Heart right ventricle (tissue), 16 donors: Measurements from ENCODE around the gene SNRNP35. TPM values are rescaled to one million over a fixed set of nuclear protein-coding genes. Genes with fewer than 3 reads are reported as not detected.

Experiments used
- ATAC-seq, 8 donors: fragments of 200-7000 bp; cut with Tn5 transposase; one replicate each; pipeline ENCODE4 v1.9.1; 2020; ENCODE audit warnings: mild to moderate bottlenecking in 8 of 8, moderate library complexity in 8 of 8, moderate number of reproducible peaks in 1 of 8
- DNase-seq, 2 donors: peaks; one replicate each; pipeline ENCODE4 v3.0.0-alpha.2; 2020
- H3K27ac ChIP-seq, 10 donors: fragments of 200-600 bp; sonication (generic) in 2 of 10; one replicate each; pipeline versions ENCODE4 v1.5.0 to v1.8.0; 2020 to 2022; ENCODE audit warnings: mild to moderate bottlenecking in 3 of 10
- H3K27me3 ChIP-seq, 7 donors: fragments of 200-600 bp; one replicate each; pipeline ENCODE4 v1.8.0; 2021 to 2022; ENCODE audit warnings: mild to moderate bottlenecking in 2 of 7
- H3K36me3 ChIP-seq, 9 donors: fragments of 200-600 bp; sonication (generic) in 1 of 9; one replicate each; pipeline versions ENCODE4 v1.5.0 to v1.8.0; 2020 to 2022; ENCODE audit warnings: mild to moderate bottlenecking in 2 of 9
- H3K4me1 ChIP-seq, 9 donors: fragments of 200-600 bp; sonication (generic) in 1 of 9; one replicate each; pipeline versions ENCODE4 v1.5.0 to v1.8.0; 2020 to 2022; ENCODE audit warnings: mild to moderate bottlenecking in 4 of 9
- H3K4me3 ChIP-seq, 10 donors: fragments of 200-600 bp; sonication (generic) in 2 of 10; one replicate each; pipeline versions ENCODE4 v1.5.0 to v1.8.0; 2020 to 2022; ENCODE audit warnings: mild to moderate bottlenecking in 7 of 10, moderate library complexity in 2 of 10
- H3K9me3 ChIP-seq, 11 donors: fragments of 200-600 bp in 10 of 11; sonication (generic) in 2 of 11; one replicate each; pipeline versions ENCODE4 v1.5.0 to v1.8.0; 2013 to 2022; ENCODE audit warnings: mild to moderate bottlenecking in 2 of 11, control low read depth in 1 of 11, moderate library complexity in 1 of 11
- WGBS, 2 donors: extraction: QIAGEN DNeasy Blood & Tissue Kit; methylation state at CpG; one replicate each; pipeline ENCODE4 v1.1.7; 2013; ENCODE audit warnings: inconsistent platforms in 1 of 2; 5-methylcytosine and 5-hydroxymethylcytosine counted together
- intact Hi-C, 10 donors: fragments of 100-400 bp; cut with DNase I; formaldehyde crosslinking; loops; one replicate each; pipeline versions ENCODE4 v1.11.1 to v1.14.2; 2022
- polyA plus RNA-seq, 2 donors: library from polyadenylated mRNA; stranded (reverse); fragments of 200-250 nt; gene quantifications; one replicate each; pipeline ENCODE4 v1.2.3, GENCODE V29; 2013
- total RNA-seq, 10 donors: library from RNA; stranded (reverse); fragmentation: NEBNext Ultra II Directional in 3 of 10; extraction: Animal tissue kit (Norgen Biotek cat#: 25700) in 3 of 10; gene quantifications; one replicate each; pipeline versions ENCODE4 v1.2.1 to v1.2.4, GENCODE V29; 2021 to 2023
- TF ChIP-seq, protein P1 (sequence below), 9 donors: fragments of 200-600 bp; sonication (generic) in 2 of 9; IDR thresholded peaks; one replicate each; pipeline versions ENCODE4 v1.5.0 to v1.8.0; 2021 to 2022; ENCODE audit warnings: antibody characterized with exemption in 9 of 9, mild to moderate bottlenecking in 5 of 9, moderate library complexity in 1 of 9
- donor health status: Arrhythmogenic right ventricular cardiomyopathy.
- donor health status: ischemic (EF 13 %, LVEDD 7.1; RV severe dilation, severe dysfunction).
- donor health status: healthy with polysubstance abuse.
- donor health status: DM: no; HTN: yes; CAD: no.
- donor health status: DM: no; HTN: no; CAD: no.
- donor health status: ischemic (EF 25% LVEDD 6.9; RV normal size, moderate dysfunction).
- donor health status: ischemic (EF 25% LVEDD 5.7; RV mildly dilated, moderate dysfunction).
- donor health status: healthy.
- donor health status: DM: yes; HTN: yes; CAD: no.
- donor health status: Ischemic cardiomyopathy.
- donor health status: ischemic (EF 35%, LVEDD 5.7; RV mildly dilated, moderate dysfunction).
- donor health status: nonischemic (EF 11% LVEDD 7.7; RV severe dilation, severe dysfunction).
- donor health status: DM: yes; HTN: yes; CAD: no.
- donor health status: PGD.
- donor health status: ischemic (EF 29% LVEDD 5.4; RV normal size, mild dysfunction).
- donor health status: nonischemic (EF 23%, LVEDD 6.1; RV moderate dilation, normal function).

The SNRNP35 gene
- total and polyA plus RNA-seq, 12 donors, result 18.0 to 117 (median 20.5) TPM

- H3K27me3 ChIP-seq, result no peaks in the 10 kb centered on the region
- no peak overlapping the region for H3K4me3 ChIP-seq
- intact Hi-C loops, result no loop called here
- TF ChIP-seq, protein P1, sequence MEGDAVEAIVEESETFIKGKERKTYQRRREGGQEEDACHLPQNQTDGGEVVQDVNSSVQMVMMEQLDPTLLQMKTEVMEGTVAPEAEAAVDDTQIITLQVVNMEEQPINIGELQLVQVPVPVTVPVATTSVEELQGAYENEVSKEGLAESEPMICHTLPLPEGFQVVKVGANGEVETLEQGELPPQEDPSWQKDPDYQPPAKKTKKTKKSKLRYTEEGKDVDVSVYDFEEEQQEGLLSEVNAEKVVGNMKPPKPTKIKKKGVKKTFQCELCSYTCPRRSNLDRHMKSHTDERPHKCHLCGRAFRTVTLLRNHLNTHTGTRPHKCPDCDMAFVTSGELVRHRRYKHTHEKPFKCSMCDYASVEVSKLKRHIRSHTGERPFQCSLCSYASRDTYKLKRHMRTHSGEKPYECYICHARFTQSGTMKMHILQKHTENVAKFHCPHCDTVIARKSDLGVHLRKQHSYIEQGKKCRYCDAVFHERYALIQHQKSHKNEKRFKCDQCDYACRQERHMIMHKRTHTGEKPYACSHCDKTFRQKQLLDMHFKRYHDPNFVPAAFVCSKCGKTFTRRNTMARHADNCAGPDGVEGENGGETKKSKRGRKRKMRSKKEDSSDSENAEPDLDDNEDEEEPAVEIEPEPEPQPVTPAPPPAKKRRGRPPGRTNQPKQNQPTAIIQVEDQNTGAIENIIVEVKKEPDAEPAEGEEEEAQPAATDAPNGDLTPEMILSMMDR (IDR thresholded peaks at IDR 0.05), result no peak
- 68 to 91% methylated on average over 4 of the region's 4 CpGs for WGBS, 2 donors
- no peaks in the 10 kb centered on the region for H3K9me3 ChIP-seq
- peaks cover 8 to 35% (median 28%) of the 10 kb centered on the region in 9 donors for H3K4me1 ChIP-seq
- no peak overlapping the region for H3K27ac ChIP-seq
- no peak for ATAC-seq
- no peak for DNase-seq
- H3K36me3 ChIP-seq, result no peaks in the 10 kb centered on the region
Observed at GRCh38 chr12:123442774-123443173, 15.2 kb upstream of the SNRNP35 start.

- ATAC-seq, result peak in 5 of 8 donors; percentile 11 to 50 (median 28)
- no peaks in the 10 kb centered on the region for H3K36me3 ChIP-seq
- no peak for DNase-seq
- H3K4me3 ChIP-seq, result no peak overlapping the region
- H3K9me3 ChIP-seq, result no peaks in the 10 kb centered on the region
- peak overlapping the region in 9 of 10 donors; percentile 28 to 90 (median 67) for H3K27ac ChIP-seq
- intact Hi-C loops, result no loop called here
- peaks cover 8 to 43% (median 28%) of the 10 kb centered on the region in 9 donors for H3K4me1 ChIP-seq
- WGBS, 2 donors, result 69 to 72% methylated on average over 8 of the region's 8 CpGs
- TF ChIP-seq, protein P1 (IDR thresholded peaks at IDR 0.05), result no peak
- no peaks in the 10 kb centered on the region for H3K27me3 ChIP-seq
Observed at GRCh38 chr12:123444092-123445026, 13.6 kb upstream of the SNRNP35 start.

- Histone ChIP-seq H3K4me3 (peak overlapping the region in 3 of 10 donors; percentile 2 to 16 (median 13)), H3K9me3 (no peaks in the 10 kb centered on the region), H3K27me3 (no peaks in the 10 kb centered on the region), H3K27ac (peak overlapping the region in 9 of 10 donors; percentile 28 to 90 (median 79)), H3K36me3 (no peaks in the 10 kb centered on the region), H3K4me1 (peaks cover 8 to 44% (median 28%) of the 10 kb centered on the region in 9 donors)
- peak; percentile 73 to 88 (median 76) for ATAC-seq
- WGBS, 2 donors, result 47 to 48% methylated on average over 18 of the region's 18 CpGs
- TF ChIP-seq, protein P1 (IDR thresholded peaks at IDR 0.05), result no peak
- DNase-seq, result peak; percentile 28 to 32
- intact Hi-C loops, result no loop called here
Observed at GRCh38 chr12:123445388-123446332, 12.3 kb upstream of the SNRNP35 start.

GRCh38 chr12:123446333-123446713, 11.6 kb upstream of the SNRNP35 start:
- Histone ChIP-seq H3K4me3 (no peak overlapping the region), H3K36me3 (no peaks in the 10 kb centered on the region), H3K4me1 (peaks cover 8 to 44% (median 28%) of the 10 kb centered on the region in 9 donors), H3K9me3 (no peaks in the 10 kb centered on the region), H3K27me3 (no peaks in the 10 kb centered on the region), H3K27ac (peak overlapping the region in 9 of 10 donors; percentile 28 to 90 (median 79))
- ATAC-seq (no peak), DNase-seq (no peak)
- TF ChIP-seq, protein P1 (IDR thresholded peaks at IDR 0.05), result no peak
- intact Hi-C loops, result no loop called here
- WGBS, 2 donors, result 47 to 51% methylated on average over 4 of the region's 4 CpGs
